ENCODE measurements around the gene ATP8A1. TPM values are rescaled to one million over a fixed set of nuclear protein-coding genes. Genes with fewer than 3 reads are reported as not detected.
"Not testable (repeated sequence)": the region's sequence is repeated elsewhere in the genome, so short reads cannot be mapped to it uniquely, and the experiment has no call there.

ATP8A1 gene
- polyA plus RNA-seq, 1 donor from 2014 or later, result 45.8 TPM

GRCh38 chr4:42703813-42704212 is 46.9 kb upstream of the ATP8A1 start:
- Histone ChIP-seq H3K9me3 (ENCODE audit: low read length) (no peaks in the 10 kb centered on the region), H3K4me2 (ENCODE audit: low read length) (no peak overlapping the region), H3K9ac (ENCODE audit: low read length) (no peak overlapping the region), H3F3A (ENCODE audit: insufficient read depth, low read length, poor library complexity, severe bottlenecking) (no peaks in the 10 kb centered on the region), H4K20me1 (ENCODE audit: insufficient read depth) (no peaks in the 10 kb centered on the region), H3K9me2 (ENCODE audit: insufficient read depth, low read length) (no peaks in the 10 kb centered on the region), H3K36me3 (ENCODE audit: insufficient read depth, low read length) (no peaks in the 10 kb centered on the region), H3K27ac (ENCODE audit: low read length) (no peak overlapping the region), H2AFZ (ENCODE audit: low read depth, low read length) (no peak overlapping the region), H3K79me2 (replicated peaks; ENCODE audit: insufficient read depth, low read length) (no peaks in the 10 kb centered on the region), H3K27me3 (ENCODE audit: insufficient read depth, low read depth, low read length) (no peaks in the 10 kb centered on the region), H3K4me3 (ENCODE audit: low read length) (no peak overlapping the region)
- TF ChIP-seq CTCF (IDR thresholded peaks at IDR 0.05; ENCODE audit: poor library complexity, severe bottlenecking), result no peak
- TF ChIP-seq, protein P1, sequence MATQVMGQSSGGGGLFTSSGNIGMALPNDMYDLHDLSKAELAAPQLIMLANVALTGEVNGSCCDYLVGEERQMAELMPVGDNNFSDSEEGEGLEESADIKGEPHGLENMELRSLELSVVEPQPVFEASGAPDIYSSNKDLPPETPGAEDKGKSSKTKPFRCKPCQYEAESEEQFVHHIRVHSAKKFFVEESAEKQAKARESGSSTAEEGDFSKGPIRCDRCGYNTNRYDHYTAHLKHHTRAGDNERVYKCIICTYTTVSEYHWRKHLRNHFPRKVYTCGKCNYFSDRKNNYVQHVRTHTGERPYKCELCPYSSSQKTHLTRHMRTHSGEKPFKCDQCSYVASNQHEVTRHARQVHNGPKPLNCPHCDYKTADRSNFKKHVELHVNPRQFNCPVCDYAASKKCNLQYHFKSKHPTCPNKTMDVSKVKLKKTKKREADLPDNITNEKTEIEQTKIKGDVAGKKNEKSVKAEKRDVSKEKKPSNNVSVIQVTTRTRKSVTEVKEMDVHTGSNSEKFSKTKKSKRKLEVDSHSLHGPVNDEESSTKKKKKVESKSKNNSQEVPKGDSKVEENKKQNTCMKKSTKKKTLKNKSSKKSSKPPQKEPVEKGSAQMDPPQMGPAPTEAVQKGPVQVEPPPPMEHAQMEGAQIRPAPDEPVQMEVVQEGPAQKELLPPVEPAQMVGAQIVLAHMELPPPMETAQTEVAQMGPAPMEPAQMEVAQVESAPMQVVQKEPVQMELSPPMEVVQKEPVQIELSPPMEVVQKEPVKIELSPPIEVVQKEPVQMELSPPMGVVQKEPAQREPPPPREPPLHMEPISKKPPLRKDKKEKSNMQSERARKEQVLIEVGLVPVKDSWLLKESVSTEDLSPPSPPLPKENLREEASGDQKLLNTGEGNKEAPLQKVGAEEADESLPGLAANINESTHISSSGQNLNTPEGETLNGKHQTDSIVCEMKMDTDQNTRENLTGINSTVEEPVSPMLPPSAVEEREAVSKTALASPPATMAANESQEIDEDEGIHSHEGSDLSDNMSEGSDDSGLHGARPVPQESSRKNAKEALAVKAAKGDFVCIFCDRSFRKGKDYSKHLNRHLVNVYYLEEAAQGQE (IDR thresholded peaks at IDR 0.05; ENCODE audit: borderline replicate concordance), result no peak
- no peak for TF ChIP-seq RAD21 (conservative IDR thresholded peaks at IDR 0.05)
- no peak for TF ChIP-seq EP300 (conservative IDR thresholded peaks at IDR 0.05; ENCODE audit: poor library complexity, severe bottlenecking)
- no peak for TF ChIP-seq TAF1 (IDR thresholded peaks at IDR 0.05; ENCODE audit: low read depth)
- TF ChIP-seq POLR2AphosphoS5 (IDR thresholded peaks at IDR 0.05), result no peak
- TF ChIP-seq MXI1 (conservative IDR thresholded peaks at IDR 0.05; ENCODE audit: poor library complexity, severe bottlenecking), result no peak
- no peak for TF ChIP-seq SMC3 (conservative IDR thresholded peaks at IDR 0.05; ENCODE audit: poor library complexity)
- no peak for TF ChIP-seq EZH2 (IDR thresholded peaks at IDR 0.05; ENCODE audit: borderline replicate concordance, insufficient read depth, low read length, poor library complexity, severe bottlenecking)

- no peaks in the 10 kb centered on the region for H3K9me2 ChIP-seq (ENCODE audit: insufficient read depth, low read length)
- no peaks in the 10 kb centered on the region for H3K9me3 ChIP-seq (ENCODE audit: low read length)
- H3F3A ChIP-seq (ENCODE audit: insufficient read depth, low read length, poor library complexity, severe bottlenecking), result no peaks in the 10 kb centered on the region
- H3K27me3 ChIP-seq (ENCODE audit: insufficient read depth, low read depth, low read length), result no peaks in the 10 kb centered on the region
- no peaks in the 10 kb centered on the region for H3K36me3 ChIP-seq (ENCODE audit: insufficient read depth, low read length)
- no peaks in the 10 kb centered on the region for H3K79me2 ChIP-seq (replicated peaks; ENCODE audit: insufficient read depth, low read length)
- H3K9ac ChIP-seq (ENCODE audit: low read length), result no peak overlapping the region
- TF ChIP-seq, protein P1 (IDR thresholded peaks at IDR 0.05; ENCODE audit: borderline replicate concordance), result no peak
- TF ChIP-seq EZH2 (IDR thresholded peaks at IDR 0.05; ENCODE audit: borderline replicate concordance, insufficient read depth, low read length, poor library complexity, severe bottlenecking) (no peak), SMC3 (conservative IDR thresholded peaks at IDR 0.05; ENCODE audit: poor library complexity) (no peak), TAF1 (IDR thresholded peaks at IDR 0.05; ENCODE audit: low read depth) (no peak)
- no peak overlapping the region for H3K27ac ChIP-seq (ENCODE audit: low read length)
- no peak overlapping the region for H3K4me2 ChIP-seq (ENCODE audit: low read length)
- no peaks in the 10 kb centered on the region for H4K20me1 ChIP-seq (ENCODE audit: insufficient read depth)
- H3K4me3 ChIP-seq (ENCODE audit: low read length), result no peak overlapping the region
- H2AFZ ChIP-seq (ENCODE audit: low read depth, low read length), result no peak overlapping the region
These were observed 46.0 kb upstream of the ATP8A1 start for GRCh38 chr4:42702895-42703294.

GRCh38 chr4:42701780-42702179 is 44.9 kb upstream of the ATP8A1 start:
- not testable (repeated sequence) for H4K20me1 ChIP-seq (ENCODE audit: insufficient read depth); H3K4me3 ChIP-seq (ENCODE audit: low read length); H3K27me3 ChIP-seq (ENCODE audit: insufficient read depth, low read depth, low read length); H3K9me3 ChIP-seq (ENCODE audit: low read length); H3K4me2 ChIP-seq (ENCODE audit: low read length); H3K9me2 ChIP-seq (ENCODE audit: insufficient read depth, low read length); H3K9ac ChIP-seq (ENCODE audit: low read length); H3F3A ChIP-seq (ENCODE audit: insufficient read depth, low read length, poor library complexity, severe bottlenecking); H3K79me2 ChIP-seq (replicated peaks; ENCODE audit: insufficient read depth, low read length); H3K27ac ChIP-seq (ENCODE audit: low read length); H3K36me3 ChIP-seq (ENCODE audit: insufficient read depth, low read length); H2AFZ ChIP-seq (ENCODE audit: low read depth, low read length)
